Activated naive CD4-positive, alpha-beta T cell treated with anti-CD3 and anti-CD28 coated beads, Interleukin-2, amount 50 U/mL, for 16 hours (primary cell): ENCODE measurements around the gene LCE1E.

Experiments used
- DNase-seq: peaks from one replicate; pipeline ENCODE4 v3.0.0-alpha.2; 2020

Gene LCE1E

GRCh38 chr1:152783095-152783494 is 3.0 kb upstream of the LCE1E start:
- DNase-seq: no peak

GRCh38 chr1:152795686-152796085 is 9.6 kb downstream of the LCE1E start:
- no peak for DNase-seq

- no peak for DNase-seq
Observed at GRCh38 chr1:152796421-152796820, 10.4 kb downstream of the LCE1E start, which contains the start of gene LCE1D. Gene LCE1D (plus strand): TSS chr1:152796721. CDS start chr1:152797795, 1,074 bp downstream.

- DNase-seq: no peak
Observed at GRCh38 chr1:152801333-152801732, 15.3 kb downstream of the LCE1E start.

- DNase-seq: no peak
Observed at GRCh38 chr1:152806576-152806975, 20.5 kb downstream of the LCE1E start, which contains the start of gene LCE1C. Gene LCE1C (minus strand): TSS chr1:152806651. CDS start chr1:152805478, 1,173 bp downstream.

- no peak for DNase-seq
Observed at GRCh38 chr1:152811050-152811449, 25.0 kb downstream of the LCE1E start.

GRCh38 chr1:152811671-152812070 is 25.6 kb downstream of the LCE1E start, which contains the start of gene LCE1B:
Gene LCE1B (plus strand): TSS chr1:152811971. CDS start chr1:152812447, 476 bp downstream.
- DNase-seq: no peak

- DNase-seq: no peak
Observed at GRCh38 chr1:152817309-152817708, 31.3 kb downstream of the LCE1E start.

- no peak for DNase-seq
Observed at GRCh38 chr1:152823294-152823693, 37.2 kb downstream of the LCE1E start.

GRCh38 chr1:152824964-152825363 is 38.9 kb downstream of the LCE1E start:
- no peak for DNase-seq

- DNase-seq: no peak
Observed at GRCh38 chr1:152827173-152827572, 41.1 kb downstream of the LCE1E start, which contains the start of gene LCE1A. Gene LCE1A (plus strand): TSS chr1:152827473. CDS start chr1:152827473, 0 bp downstream.

GRCh38 chr1:152836870-152837269 is 50.8 kb downstream of the LCE1E start:
- no peak for DNase-seq
